HepG2 (cell line): ENCODE results near the gene TUBA1C. TPM values are rescaled to one million over a fixed set of nuclear protein-coding genes. Genes with fewer than 3 reads are reported as not detected.
"Not testable (repeated sequence)": the region's sequence is repeated elsewhere in the genome, so short reads cannot be mapped to it uniquely, and the experiment has no call there.

ENCODE experiments used
- ATAC-seq: fragments of 200-7000 bp; cut with Tn5 transposase; 3 replicates; pipeline ENCODE4 v1.9.1; 2020; ENCODE audit warnings: mild to moderate bottlenecking, moderate library complexity
- BruUV-seq: library from RNA; stranded (reverse); fragments of 400-500 nt; replicated peaks from 2 replicates; lab custom pipeline; 2021; lab: Mats Ljungman, UMichigan
- CTCF ChIA-PET: fragments of 300-600 bp; formaldehyde crosslinking; extraction: SDS; loops from one replicate; lab custom pipeline; 2021; ENCODE audit warnings: low total read pairs, inconsistent platforms, low intra/inter-chr PET ratio; lab: Yijun Ruan, JAX
- POLR2A ChIA-PET: fragments of 350-600 bp; sonication (Branson Sonifier 250); formaldehyde crosslinking; loops from one replicate; lab custom pipeline; 2020; ENCODE audit warnings: antibody characterized with exemption, inconsistent platforms; lab: Yijun Ruan, JAX
- DNase-seq: peaks from one replicate; pipeline ENCODE4 v3.0.0-alpha.2; 2015; ENCODE audit warnings: low spot score
- FAIRE-seq: peaks from 3 replicates; lab custom pipeline; 2011; peaks lifted over from hg19 to GRCh38; lab: Jason Lieb, UNC
- H2AFZ ChIP-seq: one replicate; pipeline ENCODE4 v1.6.1; 2011; ENCODE audit warnings: low read length, inconsistent platforms
- H3K27ac ChIP-seq: fragments of 300-600 bp; 3 replicates; pipeline ENCODE4 v1.8.0; 2011; ENCODE audit warnings: mixed run types, mild to moderate bottlenecking, mixed read lengths, low read length, inconsistent platforms; ENCODE audit not compliant: insufficient read depth; ENCODE audit errors: extremely low read length
- H3K27me3 ChIP-seq, 2 experiments: fragments of 200-600 bp in 1 of 2; 2 replicates in 1 of 2; 3 replicates in 1 of 2; pipeline versions ENCODE4 v1.6.0 to v1.8.0; 2011; ENCODE audit warnings: low read length in 2 of 2, mild to moderate bottlenecking in 2 of 2, moderate library complexity in 2 of 2, inconsistent platforms in 1 of 2; ENCODE audit not compliant: insufficient read depth in 2 of 2, control insufficient read depth in 1 of 2
- H3K36me3 ChIP-seq, 2 experiments: fragments of 200-600 bp in 1 of 2; replicated peaks in 1 of 2; 2 replicates in 1 of 2; 3 replicates in 1 of 2; pipeline versions ENCODE4 v1.5.1 to v1.8.0; 2011; ENCODE audit warnings: low read length in 2 of 2, inconsistent platforms in 1 of 2; ENCODE audit not compliant: insufficient read depth in 2 of 2, control insufficient read depth in 1 of 2
- H3K4me1 ChIP-seq: 2 replicates; pipeline ENCODE4 v1.5.1; 2012; ENCODE audit warnings: low read length, inconsistent platforms; ENCODE audit not compliant: insufficient read depth
- H3K4me2 ChIP-seq: 2 replicates; pipeline ENCODE4 v1.6.0; 2011; ENCODE audit warnings: low read depth, low read length, inconsistent platforms
- H3K4me3 ChIP-seq, 3 experiments: fragments of 200-600 bp in 1 of 3; sonication (generic), shearing (Covaris generic) in 1 of 3; replicated peaks in 1 of 3; 2 replicates each; pipeline ENCODE4 v1.5.1; 2011 to 2016; ENCODE audit warnings: low read length in 3 of 3, inconsistent platforms in 2 of 3, low read depth in 2 of 3, mild to moderate bottlenecking in 2 of 3, control low read depth in 1 of 3, mixed read lengths in 1 of 3; ENCODE audit not compliant: insufficient read depth in 1 of 3
- H3K79me2 ChIP-seq: one replicate; pipeline ENCODE4 v1.6.1; 2011; ENCODE audit warnings: low read length, inconsistent platforms; ENCODE audit not compliant: insufficient read depth
- H3K9ac ChIP-seq: 2 replicates; pipeline ENCODE4 v1.6.0; 2011; ENCODE audit warnings: mild to moderate bottlenecking, low read depth, low read length, inconsistent platforms; ENCODE audit not compliant: insufficient read depth
- H3K9me3 ChIP-seq: 2 replicates; pipeline ENCODE4 v1.5.1; 2012; ENCODE audit warnings: mild to moderate bottlenecking, low read length
- H4K20me1 ChIP-seq: 2 replicates; pipeline ENCODE4 v1.6.0; 2011; ENCODE audit warnings: inconsistent platforms, mild to moderate bottlenecking, low read length, moderate library complexity; ENCODE audit not compliant: insufficient read depth
- HBP1 ChIP-seq: IDR thresholded peaks from 2 replicates; pipeline ENCODE4 v1.6.1; 2016; ENCODE audit warnings: low read depth, control low read depth
- HNRNPLL ChIP-seq: fragments of 200-400 bp; formaldehyde crosslinking; IDR thresholded peaks from 2 replicates; pipeline ENCODE4 v1.6.1; 2017; ENCODE audit warnings: mild to moderate bottlenecking, low read depth, low read length; ENCODE audit not compliant: poor library complexity, severe bottlenecking
- SCMH1 ChIP-seq: sonication (generic); formaldehyde crosslinking; IDR thresholded peaks from 2 replicates; pipeline ENCODE4 v1.9.0; 2021; ENCODE audit warnings: missing genetic modification reagents, mild to moderate bottlenecking, borderline replicate concordance
- SIN3A ChIP-seq: IDR thresholded peaks from 2 replicates; pipeline ENCODE4 v1.6.1; 2011; ENCODE audit warnings: low read depth, mild to moderate bottlenecking, control low read depth, low read length, borderline replicate concordance
- UBTF ChIP-seq: sonication (generic); formaldehyde crosslinking; IDR thresholded peaks from 2 replicates; pipeline ENCODE4 v1.4.0; 2020; ENCODE audit warnings: mild to moderate bottlenecking, missing genetic modification reagents
- ZNF570 ChIP-seq: sonication (generic); formaldehyde crosslinking; IDR thresholded peaks from 2 replicates; pipeline ENCODE4 v1.4.0; 2020; ENCODE audit warnings: mild to moderate bottlenecking, missing genetic modification reagents, borderline replicate concordance
- WGBS: methylation state at CpG from one replicate; pipeline ENCODE4 v1.1.6; 2017; ENCODE audit warnings: low lambda C conversion rate; 5-methylcytosine and 5-hydroxymethylcytosine counted together
- in situ Hi-C: cut with HindIII; loops from 2 replicates; pipeline ENCODE4 v1.10.0; 2017; ENCODE audit warnings: low pct_unique_long_range_greater_than_20kb; ENCODE audit not compliant: extremely low pct_ligation_motif_present
- intact Hi-C: fragments of 100-400 bp; cut with micrococcal nuclease; formaldehyde crosslinking; loops from one replicate; pipeline ENCODE4 v1.10.0; 2022; ENCODE audit not compliant: unreplicated experiment
- polyA plus RNA-seq, 8 experiments: library from polyadenylated mRNA; depleted of rRNA in 3 of 8; stranded (reverse) in 7 of 8; unstranded in 1 of 8; fragments of >200 nt; fragmentation: Illumina TruSeq in 4 of 8; extraction: Trizol in 4 of 8; gene quantifications; 2 replicates each; pipeline versions ENCODE4 v1.2.1 to v1.2.3, GENCODE V29; 2011 to 2016; ENCODE audit warnings: low read depth in 4 of 8, missing spikeins in 1 of 8, mixed read lengths in 1 of 8; ENCODE audit not compliant: insufficient read depth in 1 of 8
- total RNA-seq, 5 experiments: library from RNA; depleted of rRNA; stranded (reverse); fragments of >200 nt; fragmentation: Illumina TruSeq; extraction: Trizol; gene quantifications; 2 replicates each; pipeline ENCODE4 v1.2.3, GENCODE V29; 2016; ENCODE audit warnings: low read depth in 1 of 5

Gene TUBA1C
- total and polyA plus RNA-seq, 2 of the 13 experiments (the other 11 are each of a cell fraction or from before 2014, with no cell fraction given): 693 to 1,075 TPM

GRCh38 chr12:49264466-49264872 is 413 bp upstream of the TUBA1C start (continued):
- TF ChIP-seq UBTF (CRISPR knock-in tag): peak; percentile 72; the same call in 1 of the 2 replicates
- TF ChIP-seq ZNF570: no peak
- no peak for TF ChIP-seq SCMH1 (CRISPR knock-in tag)
- 0 out of 2 replicates have a peak, but pooled peaks have one; percentile 45 for TF ChIP-seq HBP1 (CRISPR knock-in tag)
- peak; percentile 36; the same call in 1 of the 2 replicates for TF ChIP-seq SIN3A
- TF ChIP-seq HNRNPLL: peak; percentile 54

DNA sequence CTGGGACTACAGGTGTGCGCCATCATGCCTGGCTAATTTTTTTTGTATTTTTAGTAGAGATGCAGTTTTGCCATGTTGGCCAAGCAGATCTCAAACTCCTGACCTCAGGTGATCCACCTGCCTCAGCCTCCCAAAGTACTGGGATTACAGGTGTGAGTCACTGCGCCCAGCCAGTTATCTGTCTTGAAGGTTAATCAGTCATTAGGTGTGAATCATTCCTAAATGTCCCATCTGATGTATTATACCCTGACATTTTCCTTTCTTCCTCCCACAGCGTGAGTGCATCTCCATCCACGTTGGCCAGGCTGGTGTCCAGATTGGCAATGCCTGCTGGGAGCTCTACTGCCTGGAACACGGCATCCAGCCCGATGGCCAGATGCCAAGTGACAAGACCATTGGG is 4.3 kb downstream of the TUBA1C start:
- BruUV-seq, DNase-seq, CTCF ChIA-PET, POLR2A ChIA-PET, FAIRE-seq, H3K9ac ChIP-seq, ATAC-seq, H3K9me3 ChIP-seq, H3K4me3 ChIP-seq, H3K4me2 ChIP-seq, H2AFZ ChIP-seq, H3K27ac ChIP-seq, in situ Hi-C loops, H3K27me3 ChIP-seq: not testable (repeated sequence)
- H3K36me3 ChIP-seq: peaks cover 15 to 43% of the 10 kb centered on the region in 2 experiments
- 92% methylated on average over 5 of the region's 6 CpGs for WGBS
- peaks cover 32% of the 10 kb centered on the region for H3K4me1 ChIP-seq
- peaks cover 59% of the 10 kb centered on the region for H4K20me1 ChIP-seq
- intact Hi-C loops: loop anchor here (5.0 kb wide), 1 partner anchor 533 kb away; no protein-coding TSS in a partner anchor
- H3K79me2 ChIP-seq: peaks cover 43% of the 10 kb centered on the region
